ENCODE data around the gene STYXL1. TPM values are rescaled to one million over a fixed set of nuclear protein-coding genes. Genes with fewer than 3 reads are reported as not detected.

Gene STYXL1
- total RNA-seq, 4 donors from 2014 or later: 33.4 to 63.9 (median 42.2) TPM

DNA sequence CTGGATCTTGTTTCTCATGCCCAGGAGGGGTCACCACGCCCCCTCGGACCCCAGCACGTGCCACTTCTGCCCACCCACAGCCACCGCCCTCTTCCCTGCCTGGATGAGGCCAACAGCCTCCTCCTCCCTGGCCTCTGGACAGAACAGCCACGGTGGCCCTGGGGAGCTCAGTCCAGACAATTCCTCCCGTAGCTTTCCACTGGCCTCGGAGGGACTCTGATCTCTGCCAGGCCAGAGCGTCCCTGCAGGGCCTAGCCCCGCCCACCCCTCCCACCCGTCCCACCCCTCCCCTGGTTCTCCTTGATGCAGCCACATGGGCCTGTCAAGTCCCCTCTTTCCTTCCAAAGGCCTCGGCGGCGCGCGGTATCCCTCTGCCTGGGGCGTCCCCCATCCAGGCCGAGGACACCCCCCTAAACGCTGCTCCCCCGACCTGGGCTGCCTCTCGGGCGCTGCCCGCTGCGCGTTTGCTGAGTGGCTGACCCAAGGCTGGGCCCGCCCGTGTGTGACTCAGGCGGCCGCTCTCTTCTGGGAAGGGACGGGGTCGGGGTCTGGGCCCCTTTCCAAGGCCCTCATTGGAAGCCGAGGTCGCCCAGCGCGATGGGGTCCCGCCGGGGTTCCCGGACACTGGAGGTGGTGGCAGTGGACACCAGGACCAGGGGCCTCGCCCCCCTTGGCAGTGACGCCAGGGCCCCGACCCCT lies 54.0 kb downstream of the STYXL1 start:
- peak; percentile 63 to 93 for DNase-seq (ENCODE audit: low spot score in 2 of 2)
- 3 to 10% methylated on average over 7 to 30 of the region's 40 CpGs for WGBS, 2 donors
- intact Hi-C loops (cut with DNase I; ENCODE audit: low total_unique reads): no loop called here
- TF ChIP-seq, protein P1, sequence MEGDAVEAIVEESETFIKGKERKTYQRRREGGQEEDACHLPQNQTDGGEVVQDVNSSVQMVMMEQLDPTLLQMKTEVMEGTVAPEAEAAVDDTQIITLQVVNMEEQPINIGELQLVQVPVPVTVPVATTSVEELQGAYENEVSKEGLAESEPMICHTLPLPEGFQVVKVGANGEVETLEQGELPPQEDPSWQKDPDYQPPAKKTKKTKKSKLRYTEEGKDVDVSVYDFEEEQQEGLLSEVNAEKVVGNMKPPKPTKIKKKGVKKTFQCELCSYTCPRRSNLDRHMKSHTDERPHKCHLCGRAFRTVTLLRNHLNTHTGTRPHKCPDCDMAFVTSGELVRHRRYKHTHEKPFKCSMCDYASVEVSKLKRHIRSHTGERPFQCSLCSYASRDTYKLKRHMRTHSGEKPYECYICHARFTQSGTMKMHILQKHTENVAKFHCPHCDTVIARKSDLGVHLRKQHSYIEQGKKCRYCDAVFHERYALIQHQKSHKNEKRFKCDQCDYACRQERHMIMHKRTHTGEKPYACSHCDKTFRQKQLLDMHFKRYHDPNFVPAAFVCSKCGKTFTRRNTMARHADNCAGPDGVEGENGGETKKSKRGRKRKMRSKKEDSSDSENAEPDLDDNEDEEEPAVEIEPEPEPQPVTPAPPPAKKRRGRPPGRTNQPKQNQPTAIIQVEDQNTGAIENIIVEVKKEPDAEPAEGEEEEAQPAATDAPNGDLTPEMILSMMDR (IDR thresholded peaks at IDR 0.05): no peak
- no peak for TF ChIP-seq POLR2A (IDR thresholded peaks at IDR 0.05)
- H3K4me3 ChIP-seq (ENCODE audit: low read depth, poor library complexity, severe bottlenecking): peak overlapping the region; percentile 70

DNA sequence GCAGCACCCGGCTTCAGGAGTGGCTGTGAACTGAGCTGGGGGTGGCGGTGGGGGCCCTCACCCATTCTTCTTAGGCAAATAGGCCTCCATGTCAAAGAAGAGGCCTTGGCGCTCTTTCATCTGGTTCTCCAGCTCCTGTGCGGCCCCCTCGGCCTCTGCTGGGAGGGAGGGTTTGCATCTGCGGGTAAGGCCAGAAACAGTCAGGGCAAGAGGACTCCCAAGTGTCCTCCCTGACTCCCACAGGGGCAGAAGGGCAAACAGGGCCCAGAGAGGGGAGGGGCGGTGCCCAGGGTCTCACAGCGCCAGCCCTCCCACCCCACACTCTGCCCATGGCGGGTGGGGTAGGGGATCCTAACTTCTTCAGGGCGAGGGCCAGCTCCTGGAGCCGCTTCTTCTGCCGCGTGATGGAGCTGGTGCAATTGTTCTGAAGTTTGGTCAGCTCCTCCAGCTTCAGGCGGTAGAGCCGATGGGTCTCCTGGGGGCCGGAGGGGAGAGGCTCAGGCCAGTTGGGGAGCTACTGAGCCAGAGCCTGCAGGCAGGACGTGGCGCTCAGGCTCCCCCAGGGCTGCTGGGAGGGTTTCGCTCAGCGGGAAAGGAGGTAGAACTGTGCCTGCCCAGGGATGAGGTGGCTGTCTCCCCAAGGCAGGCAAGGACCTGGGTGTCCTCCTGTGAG lies 55.6 kb downstream of the STYXL1 start:
- no peak for DNase-seq (ENCODE audit: low spot score in 2 of 2)
- no peak overlapping the region for H3K4me3 ChIP-seq (ENCODE audit: low read depth, poor library complexity, severe bottlenecking)
- TF ChIP-seq POLR2A (IDR thresholded peaks at IDR 0.05): no peak
- TF ChIP-seq, protein P1 (IDR thresholded peaks at IDR 0.05): no peak
- 84 to 86% methylated on average over 19 to 20 of the region's 20 CpGs for WGBS, 2 donors
- intact Hi-C loops (cut with DNase I; ENCODE audit: low total_unique reads): no loop called here

DNA sequence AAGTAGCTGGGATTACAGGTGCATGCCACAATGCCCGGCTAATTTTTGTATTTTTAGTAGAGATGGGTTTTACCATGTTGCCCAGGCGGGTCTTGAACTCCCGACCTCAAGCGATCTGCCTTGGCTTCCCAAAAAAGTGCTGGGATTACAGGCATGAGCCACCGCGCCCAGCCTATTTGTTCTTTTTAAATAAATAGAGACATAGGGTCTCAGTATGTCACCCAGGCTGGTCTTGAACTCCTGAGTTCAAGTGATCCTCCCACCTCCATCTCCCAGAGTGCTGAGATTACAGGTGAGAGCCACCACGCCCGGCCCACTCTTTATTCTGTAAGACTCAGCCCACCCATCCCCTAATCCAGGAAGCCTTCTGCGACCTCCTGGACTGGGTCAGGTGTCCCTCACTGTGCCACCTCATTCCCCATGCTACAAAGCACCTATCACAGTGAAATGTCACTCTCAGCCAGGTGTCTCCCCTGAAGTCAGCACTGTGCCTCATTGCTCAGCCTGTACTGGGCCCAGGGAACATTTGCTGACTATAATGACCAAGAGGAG lies 56.2 kb downstream of the STYXL1 start:
- H3K4me3 ChIP-seq (ENCODE audit: low read depth, poor library complexity, severe bottlenecking): no peak overlapping the region
- DNase-seq (ENCODE audit: low spot score in 2 of 2): no peak
- 96 to 98% methylated on average over 9 of the region's 9 CpGs for WGBS, 2 donors
- TF ChIP-seq, protein P1 (IDR thresholded peaks at IDR 0.05): no peak
- no peak for TF ChIP-seq POLR2A (IDR thresholded peaks at IDR 0.05)
- intact Hi-C loops (cut with DNase I; ENCODE audit: low total_unique reads): no loop called here

DNA sequence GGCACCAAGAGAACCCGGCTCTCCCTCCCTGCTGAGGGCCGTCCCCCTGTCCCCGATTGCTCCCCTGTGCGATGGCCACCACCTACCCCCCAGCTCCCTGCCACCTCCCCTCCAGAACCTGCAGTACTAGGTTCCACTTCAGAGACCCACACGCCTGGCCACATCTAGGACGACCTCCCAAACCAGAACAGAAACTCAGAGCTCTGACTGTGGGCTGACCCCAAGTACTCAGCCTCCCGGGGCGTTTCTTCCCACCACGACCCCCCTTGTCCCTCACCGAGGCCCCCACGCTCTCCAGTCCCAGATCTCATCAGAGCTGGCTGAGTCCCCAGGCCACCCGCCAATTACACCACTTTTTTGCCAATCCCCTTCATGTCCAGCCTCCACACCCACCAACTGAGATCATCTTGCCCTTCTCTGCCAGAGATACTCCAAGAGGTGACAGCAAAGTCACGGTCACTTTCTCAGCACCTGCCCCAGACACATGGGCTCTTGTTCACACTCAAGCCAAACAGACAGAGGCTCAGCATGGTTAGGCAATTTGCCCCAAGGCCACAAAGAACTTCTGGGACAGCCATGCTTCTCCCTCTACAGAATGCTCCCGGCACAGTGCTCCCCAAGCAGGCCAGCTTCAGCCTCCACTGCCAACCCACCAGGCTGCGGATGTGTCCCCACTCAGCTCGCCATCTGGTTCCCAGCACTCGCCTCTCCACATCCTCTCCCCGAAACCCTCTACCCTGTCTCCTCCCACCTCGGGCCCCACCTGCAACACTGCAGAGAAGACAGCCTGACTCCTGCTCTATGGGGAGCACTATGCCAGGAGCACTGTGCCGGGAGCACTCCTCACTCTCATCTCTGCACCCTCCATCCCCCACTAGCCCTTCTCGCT lies 58.1 kb downstream of the STYXL1 start:
- no peak overlapping the region for H3K4me3 ChIP-seq (ENCODE audit: low read depth, poor library complexity, severe bottlenecking)
- intact Hi-C loops (cut with DNase I; ENCODE audit: low total_unique reads): no loop called here
- TF ChIP-seq, protein P1 (IDR thresholded peaks at IDR 0.05): no peak
- TF ChIP-seq POLR2A (IDR thresholded peaks at IDR 0.05): no peak
- 48 to 51% methylated on average over 21 of the region's 21 CpGs for WGBS, 2 donors
- no peak for DNase-seq (ENCODE audit: low spot score in 2 of 2)

DNA sequence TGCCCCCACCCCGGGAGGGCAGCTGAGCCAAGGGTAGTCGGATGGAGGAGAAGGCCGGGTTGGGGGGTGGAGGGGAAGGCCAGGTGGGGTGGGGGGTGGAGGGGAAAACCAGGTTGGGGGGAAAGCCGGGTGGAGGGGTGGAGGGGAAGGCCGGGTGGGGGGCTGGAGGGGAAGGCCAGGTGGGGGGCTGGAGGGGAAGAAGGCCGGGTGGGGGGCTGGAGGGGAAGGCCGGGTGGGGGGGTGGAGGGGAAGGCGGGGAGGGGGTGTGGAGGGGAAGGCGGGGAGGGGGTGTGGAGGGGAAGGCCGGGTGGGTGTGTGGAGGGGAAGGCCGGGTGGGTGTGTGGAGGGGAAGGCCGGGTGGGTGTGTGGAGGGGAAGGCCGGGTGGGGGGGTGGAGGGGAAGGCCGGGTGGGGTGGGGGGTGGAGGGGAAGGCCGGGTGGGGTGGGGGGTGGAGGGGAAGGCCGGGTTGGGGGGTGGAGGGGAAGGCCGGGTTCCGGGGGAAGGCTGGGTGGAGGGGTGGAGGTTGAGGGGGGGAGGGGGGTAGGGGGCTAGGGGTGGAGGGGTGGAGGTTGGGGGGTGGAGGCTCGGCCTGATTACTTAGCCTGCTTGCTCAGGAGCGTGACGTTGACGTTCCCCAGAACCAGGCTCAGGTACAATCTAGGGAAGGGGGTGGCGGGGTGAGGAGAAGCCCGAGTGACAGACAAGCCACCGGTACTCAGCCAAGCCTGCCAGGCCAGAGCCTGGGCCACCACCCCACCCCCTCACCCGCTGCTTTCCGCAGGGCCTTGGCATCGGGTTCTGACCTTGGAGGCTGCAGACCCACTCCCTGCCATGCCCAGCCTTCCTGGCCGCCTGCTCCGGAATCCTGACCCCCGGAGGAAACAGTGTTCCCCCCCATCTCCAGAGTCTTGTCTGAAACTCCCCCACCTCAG lies 59.0 kb downstream of the STYXL1 start:
- intact Hi-C loops (cut with DNase I; ENCODE audit: low total_unique reads): no loop called here
- TF ChIP-seq, protein P1 (IDR thresholded peaks at IDR 0.05): no peak
- no peak for TF ChIP-seq POLR2A (IDR thresholded peaks at IDR 0.05)
- H3K4me3 ChIP-seq (ENCODE audit: low read depth, poor library complexity, severe bottlenecking): no peak overlapping the region
- 42 to 51% methylated on average over 13 to 16 of the region's 31 CpGs for WGBS, 2 donors
- DNase-seq (ENCODE audit: low spot score in 2 of 2): no peak
